Measurements from ENCODE around the gene TSHZ3.

TSHZ3 gene

DNA sequence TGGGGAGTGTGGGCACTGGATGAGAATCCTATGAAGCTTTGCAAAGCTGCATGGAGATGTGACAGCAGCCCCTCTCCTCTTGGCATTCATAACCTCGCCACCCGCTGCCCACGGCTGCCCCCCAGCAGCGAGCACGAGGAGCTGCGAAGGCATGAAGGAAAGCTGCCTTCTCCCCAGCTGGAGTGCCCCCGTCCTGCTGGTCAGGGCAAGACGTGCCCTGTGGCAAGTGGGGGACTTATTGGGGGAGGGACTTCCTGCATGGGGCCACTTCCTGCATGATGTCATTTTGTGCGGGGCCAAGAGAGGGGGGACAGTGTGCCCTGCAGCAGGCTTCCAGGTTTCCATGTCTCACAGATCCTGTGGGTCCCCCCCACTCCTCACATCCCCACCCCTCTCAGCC is 85.9 kb downstream of the TSHZ3 start:
- DNase-seq (ENCODE audit: low spot score): no peak

- no peak for DNase-seq (ENCODE audit: low spot score)
Measured at GRCh38 chr19:31262725-31263191, 86.5 kb downstream of the TSHZ3 start.

DNA sequence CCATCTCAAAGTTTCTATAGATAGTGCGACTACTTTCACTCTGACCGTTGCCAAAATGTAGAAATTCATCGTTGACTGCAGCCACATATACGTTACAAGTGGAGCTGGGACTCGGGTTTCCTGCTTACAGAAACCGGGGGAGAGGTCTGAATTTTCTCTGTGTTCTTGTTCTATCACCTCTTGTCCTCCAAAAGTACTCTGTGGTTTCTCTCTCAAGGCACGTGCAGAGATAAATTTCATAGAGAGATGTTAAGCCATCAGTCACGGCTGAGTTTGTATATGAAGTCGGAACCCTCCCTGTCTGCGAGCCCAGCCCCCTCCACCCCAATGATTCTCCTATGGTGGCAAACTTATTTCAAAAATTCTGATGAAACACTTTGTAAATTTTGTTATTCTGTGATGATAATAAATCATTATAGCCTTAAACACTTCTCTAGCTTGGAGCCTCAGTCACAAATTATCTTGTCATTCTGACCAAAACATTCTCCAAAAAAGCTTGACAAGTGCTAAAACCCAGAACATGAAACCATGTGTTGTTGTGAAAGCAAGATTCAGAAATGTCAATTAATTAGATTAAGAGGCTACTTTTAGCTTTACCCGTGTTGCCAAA is 87.5 kb downstream of the TSHZ3 start:
- DNase-seq (ENCODE audit: low spot score): no peak

- DNase-seq (ENCODE audit: low spot score): no peak
Measured at GRCh38 chr19:31261019-31261602, 88.1 kb downstream of the TSHZ3 start.

DNA sequence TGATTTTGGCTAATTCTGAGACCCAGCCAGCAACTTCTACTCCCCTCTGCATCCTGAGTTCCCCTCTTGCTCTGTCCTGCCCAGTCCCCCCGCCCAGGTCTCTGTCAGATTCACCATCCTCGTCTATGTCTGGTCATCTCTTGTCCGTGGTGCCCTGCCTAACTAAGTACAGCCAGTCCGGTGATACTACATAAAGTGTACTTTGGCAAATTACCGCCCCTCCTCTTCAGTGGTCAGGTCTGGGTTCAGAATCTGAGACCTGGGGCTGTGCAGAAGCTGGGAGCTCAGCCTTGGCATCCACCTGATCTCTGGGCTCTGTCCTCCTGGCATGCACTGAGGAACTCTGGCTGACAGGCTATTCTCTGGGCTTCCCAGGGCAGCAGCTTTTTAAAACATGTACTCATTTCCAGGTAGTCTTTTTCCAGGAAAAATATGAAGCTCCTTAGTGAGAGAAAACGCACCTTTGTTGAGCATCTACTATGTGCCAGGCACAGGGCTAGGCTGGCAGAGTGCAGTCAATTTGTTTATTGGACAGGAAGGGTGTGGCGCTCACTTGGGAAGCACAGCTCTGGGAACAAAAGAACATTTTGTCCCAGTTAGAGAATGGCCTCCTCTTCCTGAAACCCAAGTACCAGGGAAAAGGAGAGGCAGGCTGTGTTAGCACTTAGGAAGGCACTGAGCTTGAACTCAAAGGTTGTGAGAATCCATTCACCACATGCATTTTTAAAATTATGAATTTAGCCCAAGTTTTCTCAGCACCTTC is 88.9 kb downstream of the TSHZ3 start:
- DNase-seq (ENCODE audit: low spot score): no peak

GRCh38 chr19:31258211-31259052 is 90.8 kb downstream of the TSHZ3 start:
- DNase-seq (ENCODE audit: low spot score): no peak

- DNase-seq (ENCODE audit: low spot score): no peak
Measured at GRCh38 chr19:31257426-31258130, 91.7 kb downstream of the TSHZ3 start.

DNA sequence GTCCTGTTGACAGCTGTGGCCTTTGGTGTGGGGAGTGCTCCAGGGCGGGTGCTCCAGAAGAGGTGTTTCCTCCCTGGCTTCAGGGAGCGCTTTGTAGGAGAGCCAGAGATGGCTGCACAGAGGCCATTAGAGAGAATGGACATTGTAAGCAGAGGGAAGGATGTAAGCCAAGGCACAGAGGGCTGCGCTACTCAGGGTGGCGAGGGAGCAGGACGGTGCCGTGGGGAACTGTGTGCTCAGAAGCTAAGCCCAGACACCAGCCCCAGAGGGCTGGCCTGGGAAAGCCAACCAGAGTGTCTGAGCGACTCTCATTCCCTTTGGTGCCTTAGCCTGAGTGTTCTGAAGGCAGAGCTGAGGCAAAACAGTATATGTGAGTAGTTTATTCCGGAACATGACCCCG is 92.2 kb downstream of the TSHZ3 start:
- DNase-seq (ENCODE audit: low spot score): no peak

DNA sequence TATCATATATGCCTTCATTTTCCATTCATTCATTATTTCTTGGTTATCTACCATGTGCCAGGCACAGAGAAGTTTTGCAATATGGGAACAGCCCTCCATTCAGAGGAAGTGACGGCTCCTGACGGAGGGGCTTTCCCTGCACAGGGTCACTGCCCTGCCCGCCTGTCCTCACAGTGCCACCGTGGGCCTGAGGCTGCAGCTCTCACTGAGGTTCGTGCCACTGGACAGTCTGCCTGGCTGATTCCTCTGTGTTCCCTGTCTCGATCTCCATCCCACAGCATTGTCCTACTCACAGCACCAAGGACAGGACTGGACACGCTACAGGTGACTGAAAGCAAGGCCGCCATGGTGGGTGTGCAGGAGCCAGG is 92.7 kb downstream of the TSHZ3 start:
- DNase-seq (ENCODE audit: low spot score): no peak

DNA sequence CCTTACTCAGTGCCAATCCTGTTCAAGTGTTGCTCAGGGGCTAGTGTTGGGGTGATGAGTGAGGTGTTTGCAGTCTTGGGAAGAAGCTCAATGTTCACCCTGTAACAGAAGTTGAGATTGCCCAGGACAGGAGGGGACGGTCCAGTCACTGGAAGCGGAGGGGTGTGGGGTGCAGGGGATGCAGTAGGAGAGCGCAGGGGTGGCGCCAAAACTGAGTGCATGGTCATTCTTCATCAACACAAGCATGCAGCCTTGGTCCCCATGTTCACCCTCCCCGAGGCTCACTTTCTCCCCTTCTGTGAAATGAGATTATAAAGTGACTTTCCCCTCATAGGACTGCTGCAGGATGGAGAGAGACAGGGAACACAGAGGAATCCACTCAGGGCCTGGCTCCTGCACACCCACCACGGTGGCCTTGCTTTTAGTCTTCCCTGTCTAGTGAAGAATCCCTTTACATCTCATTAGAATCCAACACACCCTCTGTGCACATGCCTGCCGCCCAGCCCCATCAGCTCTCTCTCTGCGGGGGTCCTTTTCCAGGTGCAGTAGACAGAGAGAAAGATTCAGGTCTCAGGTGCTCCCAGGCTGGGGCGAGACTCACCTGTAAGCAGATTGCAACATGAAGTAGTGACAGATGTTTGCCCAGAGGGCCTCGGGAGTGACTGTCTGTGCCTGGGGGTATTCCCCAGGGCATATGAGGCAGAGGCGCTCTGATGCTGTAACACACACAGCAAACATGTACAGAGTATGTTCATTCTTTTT is 93.2 kb downstream of the TSHZ3 start:
- no peak for DNase-seq (ENCODE audit: low spot score)

- DNase-seq (ENCODE audit: low spot score): no peak
Measured at GRCh38 chr19:31255174-31255799, 93.9 kb downstream of the TSHZ3 start.

DNA sequence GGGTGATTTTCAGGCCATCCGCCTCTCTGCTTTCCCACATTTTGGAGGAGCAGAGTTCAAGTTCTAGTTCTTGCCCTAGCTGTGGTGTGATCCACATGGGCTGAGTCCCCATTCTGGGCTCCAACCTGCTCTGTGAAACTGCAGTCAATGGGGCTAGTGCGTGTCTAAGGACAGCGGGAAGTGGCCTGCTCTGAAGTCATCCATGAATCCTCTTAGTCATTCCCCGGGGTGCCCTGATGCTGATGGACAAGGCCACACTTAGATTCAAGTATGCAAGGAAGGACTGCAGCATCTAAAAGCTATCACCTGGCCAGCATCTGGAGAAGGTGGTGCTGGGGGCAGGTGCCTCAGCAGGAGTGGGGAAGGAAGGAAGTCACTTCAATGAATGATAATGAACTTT is 94.6 kb downstream of the TSHZ3 start:
- no peak for DNase-seq (ENCODE audit: low spot score)

DNA sequence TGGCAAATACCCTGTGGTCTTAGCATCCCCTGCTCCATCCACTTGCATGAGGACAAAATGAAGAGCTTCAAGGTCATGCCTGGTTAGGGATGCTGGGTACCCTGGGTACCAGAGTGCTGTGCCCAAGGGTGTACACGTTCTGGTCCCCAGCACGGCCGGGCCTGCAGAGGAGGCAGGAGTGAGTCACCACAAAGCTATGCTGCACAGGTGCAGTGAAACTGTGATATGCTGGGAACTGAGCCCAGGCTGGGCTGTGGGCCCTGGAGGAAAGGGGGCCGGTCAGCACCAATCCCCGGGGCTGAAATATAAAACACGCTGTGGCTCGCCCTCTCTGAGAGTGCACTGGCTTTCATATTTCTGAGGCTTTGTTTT is 95.1 kb downstream of the TSHZ3 start:
- no peak for DNase-seq (ENCODE audit: low spot score)

GRCh38 chr19:31253526-31254179 is 95.6 kb downstream of the TSHZ3 start:
- no peak for DNase-seq (ENCODE audit: low spot score)

DNA sequence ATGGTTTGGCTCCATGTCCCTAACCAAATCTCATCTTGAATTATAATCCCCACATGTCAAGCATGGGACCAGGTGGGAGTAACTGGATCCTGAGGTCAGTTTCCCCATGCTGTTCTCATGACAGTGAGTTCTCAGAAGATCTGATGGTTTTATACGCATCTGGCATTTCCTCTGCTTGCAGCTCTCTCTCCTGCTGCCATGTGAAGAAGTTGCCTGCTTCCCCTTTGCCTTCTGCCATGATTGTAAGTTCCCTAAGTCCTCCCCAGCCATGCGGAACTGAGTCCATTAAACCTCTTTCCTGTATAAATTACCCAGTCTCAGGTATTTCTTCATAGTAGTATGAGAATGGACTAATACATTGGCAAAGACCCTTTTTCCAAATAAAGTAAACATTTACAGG is 96.8 kb downstream of the TSHZ3 start:
- DNase-seq (ENCODE audit: low spot score): no peak

- DNase-seq (ENCODE audit: low spot score): no peak
Measured at GRCh38 chr19:31249217-31249616, 100.0 kb downstream of the TSHZ3 start.

GRCh38 chr19:31235806-31236205 is 113.4 kb downstream of the TSHZ3 start:
- no peak for DNase-seq (ENCODE audit: low spot score)

DNA sequence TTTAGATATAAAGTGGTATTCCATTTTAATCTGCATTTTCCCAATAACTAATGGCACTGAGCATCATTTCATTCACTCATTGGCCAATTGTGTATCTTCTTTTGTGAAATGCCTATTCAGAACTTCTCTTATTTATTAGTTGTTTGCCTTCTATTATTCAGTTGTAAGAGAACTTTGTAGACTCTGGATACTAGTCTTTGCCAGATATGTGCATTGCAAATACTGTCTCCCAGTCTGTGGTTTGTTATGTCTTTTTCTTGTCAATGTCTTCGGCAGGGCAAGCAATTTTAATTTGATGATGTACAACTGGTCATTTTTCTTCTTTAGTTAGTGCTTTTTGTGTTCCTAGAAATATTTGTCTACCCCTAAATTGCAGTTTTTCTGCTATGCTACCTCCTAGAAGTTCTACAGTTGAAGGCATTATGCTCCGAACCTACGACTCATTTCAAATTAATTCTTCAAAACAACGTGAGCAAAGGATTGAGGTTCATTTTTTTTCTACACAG is 115.9 kb downstream of the TSHZ3 start:
- no peak for DNase-seq (ENCODE audit: low spot score)

DNA sequence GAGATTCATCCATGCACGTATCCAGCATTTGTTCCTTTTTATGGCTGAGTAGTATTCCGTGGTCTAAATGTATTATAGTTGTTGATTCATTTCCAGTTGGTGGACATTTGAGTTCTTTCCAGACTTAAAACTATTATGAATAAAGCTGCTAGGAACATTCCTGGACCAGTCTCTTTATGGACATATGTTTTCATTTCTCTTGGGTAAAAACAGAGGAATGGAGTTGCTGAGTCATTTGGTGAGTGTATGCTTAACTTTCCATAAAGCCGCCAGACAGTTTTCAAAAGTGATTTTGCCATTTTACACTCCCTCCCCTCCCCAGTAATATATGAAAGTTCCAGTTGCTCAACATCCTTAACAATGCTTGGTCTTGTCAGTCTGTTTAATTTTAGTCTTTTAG is 116.4 kb downstream of the TSHZ3 start:
- no peak for DNase-seq (ENCODE audit: low spot score)

DNA sequence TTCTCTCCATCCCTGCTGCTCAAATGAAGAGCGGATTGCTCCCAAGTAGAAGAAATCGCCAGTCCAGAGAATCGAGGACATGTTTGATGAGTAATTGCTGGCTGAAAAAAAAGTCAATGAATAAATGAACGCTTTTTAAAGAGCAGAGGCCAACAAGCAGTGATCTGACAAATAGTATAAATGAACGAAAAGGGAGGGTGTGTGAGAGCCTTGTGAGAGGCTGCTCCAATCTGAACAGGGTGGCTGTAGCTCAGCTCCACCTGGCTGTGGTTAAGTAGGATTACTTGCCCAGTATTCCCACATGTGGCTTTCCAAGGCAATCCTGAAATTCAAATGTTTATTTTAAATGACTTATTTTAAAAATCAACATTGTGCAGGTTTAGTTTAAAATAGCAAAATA is 117.1 kb downstream of the TSHZ3 start:
- no peak for DNase-seq (ENCODE audit: low spot score)

All from globus pallidus (tissue), 1 donor.